ENCODE results near the gene POLE2. TPM values are rescaled to one million over a fixed set of nuclear protein-coding genes. Genes with fewer than 3 reads are reported as not detected.

Gene POLE2
- total RNA-seq, 1 experiment from 2014 or later: 24.5 TPM

GRCh38 chr14:49612251-49612650 lies 75.8 kb downstream of the POLE2 start:
- peaks cover 0 to 9% of the 10 kb centered on the region in 2 experiments; a peak in 2 of 4 replicates for H3K4me1 ChIP-seq (ENCODE audit: control insufficient read depth in 1 of 2, insufficient read depth in 2 of 2, low read length in 2 of 2)
- CTCF ChIA-PET: no interaction called here
- H3K4me3 ChIP-seq (replicated peaks in 1 of 2; ENCODE audit: low read depth in 1 of 2, low read length in 2 of 2): no peak overlapping the region
- no TSS peak for BruUV-seq (replicated peaks)
- ATAC-seq: no peak
- H3K79me2 ChIP-seq (ENCODE audit: insufficient read depth, low read length): peaks cover 49% of the 10 kb centered on the region
- intact Hi-C loops (cut with micrococcal nuclease): no loop called here
- H3K27ac ChIP-seq (ENCODE audit: low read depth, low read length): no peak overlapping the region
- no peak overlapping the region for H3K4me2 ChIP-seq (ENCODE audit: low read length)
- H2AFZ ChIP-seq (ENCODE audit: low read depth, low read length, poor library complexity, severe bottlenecking): no peak overlapping the region
- POLR2A ChIA-PET: interaction anchor here (1.5 kb wide), 1 partner anchor 8 kb away, joined by 4 read pairs; the partner anchor contains the start of genes MGAT2 and RPL36AL
- no peak for TF ChIP-seq EGR1 (IDR thresholded peaks at IDR 0.05; ENCODE audit: low read depth)
- no peak for TF ChIP-seq POLR2A (IDR thresholded peaks at IDR 0.05; ENCODE audit: borderline replicate concordance, extremely low read depth, insufficient read depth, insufficient read length)
- no peak for TF ChIP-seq RAD21 (IDR thresholded peaks at IDR 0.05; ENCODE audit: low read depth)
- TF ChIP-seq CBX3 (IDR thresholded peaks at IDR 0.05; ENCODE audit: low read depth): no peak
- TF ChIP-seq, protein P1, sequence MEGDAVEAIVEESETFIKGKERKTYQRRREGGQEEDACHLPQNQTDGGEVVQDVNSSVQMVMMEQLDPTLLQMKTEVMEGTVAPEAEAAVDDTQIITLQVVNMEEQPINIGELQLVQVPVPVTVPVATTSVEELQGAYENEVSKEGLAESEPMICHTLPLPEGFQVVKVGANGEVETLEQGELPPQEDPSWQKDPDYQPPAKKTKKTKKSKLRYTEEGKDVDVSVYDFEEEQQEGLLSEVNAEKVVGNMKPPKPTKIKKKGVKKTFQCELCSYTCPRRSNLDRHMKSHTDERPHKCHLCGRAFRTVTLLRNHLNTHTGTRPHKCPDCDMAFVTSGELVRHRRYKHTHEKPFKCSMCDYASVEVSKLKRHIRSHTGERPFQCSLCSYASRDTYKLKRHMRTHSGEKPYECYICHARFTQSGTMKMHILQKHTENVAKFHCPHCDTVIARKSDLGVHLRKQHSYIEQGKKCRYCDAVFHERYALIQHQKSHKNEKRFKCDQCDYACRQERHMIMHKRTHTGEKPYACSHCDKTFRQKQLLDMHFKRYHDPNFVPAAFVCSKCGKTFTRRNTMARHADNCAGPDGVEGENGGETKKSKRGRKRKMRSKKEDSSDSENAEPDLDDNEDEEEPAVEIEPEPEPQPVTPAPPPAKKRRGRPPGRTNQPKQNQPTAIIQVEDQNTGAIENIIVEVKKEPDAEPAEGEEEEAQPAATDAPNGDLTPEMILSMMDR (IDR thresholded peaks at IDR 0.05 in 2 of 3, conservative IDR thresholded peaks at IDR 0.05 in 1 of 3; ENCODE audit: borderline replicate concordance in 1 of 3, insufficient read depth in 1 of 3, low read depth in 2 of 3, low read length in 2 of 3): no peak
- no peak for TF ChIP-seq ZNF274 (IDR thresholded peaks at IDR 0.05; ENCODE audit: low read depth, low read length)
- no peak for TF ChIP-seq SRF (IDR thresholded peaks at IDR 0.05; ENCODE audit: low read depth)
- TF ChIP-seq JUND (IDR thresholded peaks at IDR 0.05): no peak
- TF ChIP-seq EZH2phosphoT487 (IDR thresholded peaks at IDR 0.05; ENCODE audit: borderline replicate concordance): no peak
- no peak for TF ChIP-seq ATF3 (IDR thresholded peaks at IDR 0.05)
- TF ChIP-seq MAX (IDR thresholded peaks at IDR 0.05): no peak
- no peak for TF ChIP-seq CEBPB (IDR thresholded peaks at IDR 0.05; ENCODE audit: low read depth)
- no peak for TF ChIP-seq REST (IDR thresholded peaks at IDR 0.05; ENCODE audit: low read depth)
- H3K9ac ChIP-seq (ENCODE audit: low read length): no peak overlapping the region
- no peaks in the 10 kb centered on the region for H3K9me3 ChIP-seq (ENCODE audit: control insufficient read depth in 1 of 2, insufficient read depth in 1 of 2, low read depth in 1 of 2, low read length in 2 of 2)
- peaks cover 0 to 7% of the 10 kb centered on the region in 2 experiments; a peak in 2 of 4 replicates for H3K36me3 ChIP-seq (ENCODE audit: control insufficient read depth in 1 of 2, insufficient read depth in 2 of 2, low read length in 2 of 2)
- no peak for DNase-seq (ENCODE audit: low read depth, low spot score)
- H4K20me1 ChIP-seq (ENCODE audit: insufficient read depth): no peaks in the 10 kb centered on the region
- no peaks in the 10 kb centered on the region for H3K9me2 ChIP-seq (ENCODE audit: insufficient read depth)
- RAD21 ChIA-PET (ENCODE audit: low non-redundant PET in 1 of 2, low total read pairs in 2 of 2, uncharacterized antibody in 2 of 2, unreplicated experiment in 2 of 2): no interaction called here
- H3K27me3 ChIP-seq (ENCODE audit: insufficient read depth, low read length): no peaks in the 10 kb centered on the region
